GM18858 (cell line): ENCODE data around the gene CDK17.
"Not testable (repeated sequence)": the region's sequence is repeated elsewhere in the genome, so short reads cannot be mapped to it uniquely, and the experiment has no call there.

Experiments used
- ATAC-seq: cut with Tn5 transposase; IDR thresholded peaks from one replicate; pipeline ENCODE4 v1.9.1; 2021; ENCODE audit not compliant: unreplicated experiment

CDK17 gene

GRCh38 chr12:96399919-96400630 lies at the start of gene CDK17:
TSS of gene CDK17 (minus strand) at chr12:96400439. CDS start at chr12:96334836, 65,603 bp downstream.
- ATAC-seq, result peak; percentile 35

- no peak for ATAC-seq
Observed at GRCh38 chr12:96448300-96448699, 48.1 kb upstream of the CDK17 start.

GRCh38 chr12:96447256-96447655 lies 47.0 kb upstream of the CDK17 start:
- no peak for ATAC-seq

- peak; percentile 98 for ATAC-seq
Observed at GRCh38 chr12:96445691-96446583, 45.7 kb upstream of the CDK17 start.

- ATAC-seq, result no peak
Observed at GRCh38 chr12:96444399-96444798, 44.2 kb upstream of the CDK17 start.

GRCh38 chr12:96442906-96443305 lies 42.7 kb upstream of the CDK17 start:
- ATAC-seq, result no peak

GRCh38 chr12:96441816-96442215 lies 41.6 kb upstream of the CDK17 start:
- ATAC-seq, result no peak

GRCh38 chr12:96438330-96438729 lies 38.1 kb upstream of the CDK17 start:
- ATAC-seq, result no peak

- ATAC-seq, result no peak
Observed at GRCh38 chr12:96437171-96437445, 36.9 kb upstream of the CDK17 start.

GRCh38 chr12:96436366-96437170 lies 36.3 kb upstream of the CDK17 start:
- no peak for ATAC-seq

- peak; percentile 83 for ATAC-seq
Observed at GRCh38 chr12:96434107-96434506, 33.9 kb upstream of the CDK17 start.

- ATAC-seq, result not testable (repeated sequence)
Observed at GRCh38 chr12:96432496-96433321, 32.5 kb upstream of the CDK17 start.

GRCh38 chr12:96431067-96431466 lies 30.8 kb upstream of the CDK17 start:
- no peak for ATAC-seq

GRCh38 chr12:96427269-96427729 lies 27.1 kb upstream of the CDK17 start:
- ATAC-seq, result no peak

GRCh38 chr12:96425951-96426350 lies 25.7 kb upstream of the CDK17 start:
- ATAC-seq, result no peak

GRCh38 chr12:96425321-96425720 lies 25.1 kb upstream of the CDK17 start:
- ATAC-seq, result no peak

- ATAC-seq, result no peak
Observed at GRCh38 chr12:96424601-96425000, 24.4 kb upstream of the CDK17 start.

GRCh38 chr12:96422192-96422591 lies 22.0 kb upstream of the CDK17 start:
- no peak for ATAC-seq

GRCh38 chr12:96421014-96421413 lies 20.8 kb upstream of the CDK17 start:
- no peak for ATAC-seq

GRCh38 chr12:96420277-96420835 lies 20.1 kb upstream of the CDK17 start:
- ATAC-seq, result no peak
